Spleen (tissue), 7 donors: Measurements from ENCODE around the gene PTTG2.

ENCODE experiments used
- CTCF ChIP-seq, 11 experiments: fragments of 200-600 bp in 7 of 11; fragments of 450-650 bp in 4 of 11; sonication (generic) in 4 of 11; IDR thresholded peaks in 8 of 11; conservative IDR thresholded peaks in 3 of 11; 1 replicate in 7 of 11; 2 replicates in 4 of 11; pipeline versions ENCODE4 v1.4.0 to v1.8.0; 2016 to 2021; ENCODE audit warnings: antibody characterized with exemption in 11 of 11, inconsistent platforms in 4 of 11, mild to moderate bottlenecking in 1 of 11
- POLR2A ChIP-seq, 3 donors: fragments of 450-650 bp; IDR thresholded peaks; one replicate each; pipeline ENCODE4 v1.5.1; 2017; ENCODE audit warnings: antibody characterized with exemption in 3 of 3, mild to moderate bottlenecking in 1 of 3
- POLR2AphosphoS5 ChIP-seq, 3 donors: sonication (generic); formaldehyde crosslinking; IDR thresholded peaks; one replicate each; pipeline ENCODE4 v1.5.1; 2017; ENCODE audit warnings: antibody characterized with exemption in 3 of 3
- donor health status: DM: no; HTN: no; CAD: no; lungs with moderate emphysema.
- donor health status: DM: no; HTN: no; CAD: no.
- donor health status: DM: no; HTN: no; CAD: no.

GRCh38 chr4:37917388-37917787 is 42.8 kb upstream of the PTTG2 start:
- TF ChIP-seq POLR2A (IDR thresholded peaks at IDR 0.05): no peak
- no peak for TF ChIP-seq CTCF (IDR thresholded peaks at IDR 0.05 in 8 of 11, conservative IDR thresholded peaks at IDR 0.05 in 3 of 11)
- TF ChIP-seq POLR2AphosphoS5 (IDR thresholded peaks at IDR 0.05): no peak
